SIG-M5 treated with dmso at 0.1 percent for 504 hours (cell line): ENCODE data around the gene PAXX.

Source experiments
- DNase-seq: peaks from one replicate; lab custom pipeline; 2025; ENCODE audit not compliant: unreplicated experiment; lab: John Stamatoyannopoulos, UW

PAXX gene

DNA sequence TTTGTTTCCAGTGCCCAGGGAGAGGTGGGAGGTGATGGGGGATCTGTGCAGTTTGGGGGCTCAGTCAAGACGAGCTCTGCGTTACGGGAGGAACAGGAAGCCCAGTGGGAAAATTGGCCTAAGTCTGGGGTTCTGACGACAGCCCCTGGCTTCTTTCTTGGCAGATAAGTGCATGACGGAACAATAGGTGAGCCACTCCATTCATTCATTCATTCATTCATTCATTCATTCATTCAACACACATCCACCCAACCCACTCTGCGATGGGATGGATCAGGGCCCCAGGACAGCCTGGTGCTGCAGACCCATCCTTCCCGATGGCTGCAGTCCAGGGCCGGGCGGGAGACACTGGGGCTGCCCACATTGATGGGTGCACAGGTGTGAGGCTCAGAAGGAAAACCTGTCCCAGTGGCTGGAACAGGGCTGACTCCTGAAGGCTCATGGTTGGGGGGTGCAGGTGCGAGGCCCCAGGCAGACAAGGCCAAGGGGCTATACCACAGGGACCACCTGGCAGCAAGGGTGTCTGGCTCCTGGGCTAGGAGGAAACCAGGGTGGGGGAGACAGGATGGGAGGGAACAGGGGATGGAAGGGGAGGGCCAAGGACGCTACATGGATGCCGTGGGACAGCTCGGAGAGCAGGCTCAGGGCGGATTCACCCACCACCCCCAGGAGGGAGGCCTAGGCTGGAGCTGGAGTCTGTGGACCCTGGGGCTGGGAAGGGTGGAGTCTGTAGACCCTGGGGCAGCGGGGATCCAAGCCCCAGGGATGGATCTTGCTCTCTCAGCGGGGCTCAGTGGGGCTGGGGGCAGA, 11.3 kb upstream of the PAXX start:
- DNase-seq = no peak

DNA sequence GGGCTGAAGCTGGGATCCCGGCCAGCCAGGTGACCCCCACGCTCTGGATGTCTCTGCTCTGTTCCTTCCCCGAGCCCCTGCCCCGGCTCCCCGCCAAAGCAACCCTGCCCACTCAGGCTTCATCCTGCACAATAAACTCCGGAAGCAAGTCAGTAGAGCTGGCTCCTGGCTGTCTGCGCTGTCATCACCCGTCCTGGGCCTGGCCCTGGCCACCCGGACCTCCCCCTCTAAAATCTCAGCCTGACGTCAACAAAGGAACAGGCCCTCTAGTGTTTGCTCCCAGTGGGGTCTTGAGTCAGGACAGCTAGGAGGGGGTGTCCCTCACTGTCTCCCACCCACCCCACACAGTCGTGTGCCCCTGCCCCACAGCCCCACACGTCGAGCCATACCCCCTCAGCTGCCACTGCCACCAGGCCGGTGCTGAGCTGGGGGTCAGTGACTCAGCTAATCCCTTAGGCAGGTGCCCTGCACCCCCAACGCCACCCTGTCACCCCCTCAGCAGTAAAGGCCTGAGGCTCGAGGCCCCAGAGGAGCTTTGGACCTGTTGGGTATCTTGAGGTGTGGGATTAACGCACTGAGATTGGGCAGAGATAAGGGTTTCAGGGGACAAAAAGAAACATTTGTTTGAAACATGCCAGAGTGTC, 10.5 kb upstream of the PAXX start:
- DNase-seq = no peak

DNA sequence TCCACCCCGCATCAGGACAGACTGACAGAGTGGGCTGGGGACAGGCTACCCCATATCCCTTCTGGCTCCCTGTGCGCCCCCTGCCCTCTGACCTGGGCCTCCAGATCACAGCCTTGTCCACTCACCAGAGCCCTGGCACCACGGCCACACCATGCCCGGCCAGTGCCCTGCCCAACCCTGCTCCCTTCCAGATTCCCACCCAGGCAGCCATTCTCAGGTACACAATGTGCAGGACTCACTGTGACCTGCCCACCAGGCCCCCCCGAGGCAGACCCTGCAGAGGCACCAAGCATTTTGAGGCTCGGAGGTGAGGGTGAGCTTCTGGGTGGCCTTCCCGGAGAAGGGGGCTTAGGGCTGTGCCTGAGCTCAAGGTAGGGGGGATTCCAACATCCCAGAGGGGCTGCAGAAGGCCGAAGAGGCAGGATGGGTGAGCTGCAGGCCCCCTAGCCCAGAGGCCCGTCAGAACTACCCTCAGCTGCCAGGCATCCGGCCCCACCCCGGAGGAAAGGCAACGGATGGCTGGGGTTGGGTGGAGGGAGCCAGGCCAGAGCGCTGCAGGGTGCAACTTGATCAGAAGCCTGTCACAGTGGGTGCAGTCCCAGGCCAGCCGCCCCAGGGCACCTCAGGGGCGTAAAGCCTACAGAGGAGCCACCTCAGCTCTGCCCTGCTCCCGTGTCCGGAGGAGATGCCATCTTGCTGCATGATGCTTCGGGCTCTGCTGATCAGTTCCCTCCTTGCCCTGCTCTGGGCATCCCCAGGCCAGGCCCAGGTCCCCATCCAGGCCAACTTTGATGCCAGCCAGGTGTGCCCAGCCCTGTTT, 9.8 kb upstream of the PAXX start, which contains the start of gene LCNL1:
TSS of gene LCNL1 (plus strand) at position 762 of the 820 bp plus-strand sequence. CDS start 594 bp downstream, outside the sequence.
- DNase-seq = no peak

DNA sequence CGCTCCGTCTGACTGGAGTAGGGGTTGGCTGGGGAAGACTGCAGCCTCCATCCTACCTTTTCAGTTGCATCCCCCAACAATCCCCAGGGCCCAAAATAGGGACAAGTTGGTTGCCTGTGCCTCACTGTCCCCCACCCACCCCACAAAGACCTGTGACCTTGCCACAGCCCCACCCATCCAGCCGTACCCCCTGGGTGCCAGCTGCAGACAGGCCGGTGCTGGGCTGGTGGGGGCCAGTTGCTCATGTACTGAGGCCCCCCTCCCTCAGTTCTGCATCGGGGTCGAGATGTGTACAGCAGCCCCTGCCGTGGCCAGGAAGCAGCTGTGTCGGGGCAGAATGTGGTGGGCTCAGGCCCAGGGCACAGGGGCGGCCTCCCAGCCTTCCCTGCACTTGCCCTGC, 9.1 kb upstream of the PAXX start:
- no peak for DNase-seq

DNA sequence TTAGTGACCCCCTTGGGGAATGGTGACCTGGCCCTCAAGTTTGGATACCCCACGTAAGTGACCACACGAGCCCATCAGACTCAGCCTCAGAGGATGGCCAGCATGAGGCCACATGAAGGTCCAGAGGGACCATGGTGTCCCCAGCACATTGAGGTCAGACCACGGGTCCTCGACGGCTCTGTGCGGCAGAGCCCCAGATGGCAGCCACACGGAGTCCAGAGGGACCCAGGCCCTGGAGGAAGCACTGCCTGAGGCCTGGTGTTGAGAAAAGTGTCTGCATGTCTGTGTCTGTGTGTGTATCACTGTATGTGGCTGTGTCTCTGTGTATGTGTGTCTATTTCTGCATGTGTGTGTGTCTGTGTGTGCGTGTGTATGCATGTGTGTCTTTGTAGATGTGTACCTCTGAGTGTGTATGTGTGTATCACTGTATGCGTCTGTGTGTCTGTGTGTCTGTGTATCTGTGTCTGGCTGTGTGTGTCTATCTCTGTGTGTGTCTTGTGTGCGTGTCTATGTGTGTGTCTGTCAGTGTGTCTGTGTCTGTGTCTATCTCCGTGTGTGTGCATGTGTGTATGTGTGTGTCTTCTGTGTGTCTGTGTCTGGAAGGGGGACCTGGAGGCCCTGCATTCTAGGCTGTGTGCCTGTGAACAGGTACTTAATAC, 8.4 kb upstream of the PAXX start:
- DNase-seq = no peak

DNA sequence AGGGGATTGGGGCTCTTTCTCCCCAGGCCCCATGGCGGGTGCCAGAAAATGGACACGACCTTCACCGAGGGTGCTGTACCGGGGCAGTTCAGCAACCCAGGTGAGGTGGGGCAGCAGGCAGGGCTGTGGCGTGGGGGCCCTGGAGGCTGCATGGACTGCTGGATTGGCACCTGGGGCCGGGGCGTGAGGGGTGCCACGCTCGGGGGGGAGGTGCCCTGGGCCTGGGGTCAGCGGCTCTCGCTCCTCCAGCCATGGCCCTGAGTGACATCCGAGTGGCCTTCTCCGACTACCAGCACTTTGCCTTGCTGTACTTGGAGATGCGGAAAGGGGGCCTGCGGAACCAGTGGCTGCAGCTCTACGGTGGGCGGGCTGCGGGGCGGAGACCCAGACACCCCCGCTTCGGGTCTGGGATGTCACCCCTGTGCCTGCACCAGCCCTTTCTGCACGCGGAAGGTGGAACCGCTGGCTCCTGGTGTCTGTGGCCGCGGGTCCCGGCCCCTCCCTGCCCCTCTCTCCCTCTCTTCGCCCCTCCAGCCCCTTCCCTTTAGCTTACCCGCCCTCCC, 7.7 kb upstream of the PAXX start:
- no peak for DNase-seq

DNA sequence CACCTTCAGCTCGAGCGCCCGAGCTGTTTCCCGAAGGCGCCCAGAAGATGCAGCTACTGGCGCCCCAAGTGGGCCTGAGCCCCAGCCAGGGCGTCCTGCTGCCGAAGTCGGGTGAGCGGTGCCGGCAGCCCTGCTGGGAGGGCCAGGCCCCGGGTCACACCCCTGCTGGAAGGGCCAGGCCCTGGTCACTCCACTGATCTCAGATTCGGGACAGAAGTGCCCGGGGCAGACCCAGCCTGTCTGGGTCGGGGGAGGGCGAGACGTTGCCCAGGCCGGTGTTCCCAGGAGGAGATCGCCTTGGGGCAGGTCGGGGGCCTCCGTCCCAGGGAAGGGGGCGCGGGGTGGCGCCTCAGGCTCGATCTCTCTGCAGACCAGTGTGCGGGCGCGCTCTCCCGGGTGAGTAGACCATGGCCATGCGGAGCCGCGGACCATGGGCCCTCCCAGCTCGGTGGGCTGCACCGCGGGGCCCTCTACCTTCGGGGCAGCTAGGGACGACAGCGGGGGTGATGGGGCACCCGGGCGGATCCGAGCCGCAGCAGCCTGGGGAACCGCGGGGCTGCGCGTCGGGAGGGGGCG, 7.1 kb upstream of the PAXX start:
- no peak for DNase-seq

DNA sequence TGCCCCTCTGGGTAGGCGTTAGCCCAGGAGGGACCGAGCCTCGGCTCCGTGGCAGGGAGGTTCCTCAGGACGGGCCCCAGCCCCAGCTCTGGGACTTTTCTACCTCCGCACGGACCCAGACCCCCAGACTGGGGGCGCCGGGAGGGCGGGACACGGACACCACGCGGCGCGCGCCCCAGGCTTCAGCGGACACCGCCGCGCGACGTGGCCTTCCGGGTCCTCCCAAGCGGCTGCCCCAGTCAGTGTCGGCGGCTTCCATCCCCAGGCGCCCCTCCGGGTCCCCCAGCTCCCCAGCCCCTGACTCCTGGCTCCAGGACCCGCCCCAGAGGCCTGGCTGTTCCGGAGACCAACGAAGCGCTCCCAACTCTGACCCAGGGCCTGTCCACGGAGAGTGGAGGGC, 6.4 kb upstream of the PAXX start:
- DNase-seq = no peak

DNA sequence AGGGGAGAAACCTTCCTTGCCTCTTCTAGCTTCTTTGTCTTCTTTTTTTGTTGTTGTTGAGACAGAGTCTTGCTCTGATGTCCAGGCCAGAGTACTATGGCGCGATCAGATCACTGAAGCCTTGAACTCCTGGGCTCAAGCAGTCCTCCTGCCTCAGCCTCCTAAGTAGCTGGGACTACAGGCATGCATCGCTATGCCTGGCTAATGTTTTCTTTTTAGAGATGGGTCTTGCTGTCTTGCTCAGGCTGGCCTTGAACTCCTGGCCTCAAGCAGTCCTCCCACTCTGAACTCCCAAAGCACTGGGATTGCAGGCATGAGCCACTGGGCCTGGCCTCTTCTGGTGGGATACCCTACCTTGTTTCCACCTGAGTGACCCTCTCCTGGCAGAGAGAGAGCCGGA, 3.4 kb upstream of the PAXX start:
- no peak for DNase-seq

DNA sequence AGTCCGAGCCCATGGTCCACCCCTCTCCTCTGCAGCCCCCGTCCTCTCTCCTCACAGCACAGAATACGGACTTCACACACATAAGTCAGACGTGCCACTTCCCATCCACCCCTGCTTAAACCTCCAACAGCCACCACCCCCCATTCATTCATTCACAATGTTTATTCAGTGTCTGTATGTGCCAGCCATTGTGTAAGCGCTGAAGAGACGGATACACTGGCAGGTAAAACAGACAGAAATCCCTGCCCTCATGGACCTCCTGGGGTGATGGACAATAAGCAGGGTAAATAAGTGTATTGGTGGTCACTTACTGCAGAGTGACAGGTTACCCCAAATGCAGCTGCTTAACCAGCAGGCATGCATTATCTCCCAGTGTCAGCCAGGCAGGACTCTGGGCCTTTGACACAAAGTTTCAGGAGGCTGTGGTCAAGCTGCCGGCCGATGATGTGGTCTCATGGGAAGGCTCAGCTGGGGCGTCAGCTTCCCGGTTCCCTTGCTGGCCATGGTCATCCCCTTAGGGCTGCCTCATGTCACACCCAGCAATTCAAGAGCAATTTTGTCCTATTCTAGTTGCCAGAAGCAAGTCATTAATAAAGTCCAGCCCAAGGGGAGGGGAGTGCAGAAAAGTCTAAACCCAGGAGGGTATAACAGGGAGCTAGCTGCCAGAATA, 1.8 kb upstream of the PAXX start:
- no peak for DNase-seq

DNA sequence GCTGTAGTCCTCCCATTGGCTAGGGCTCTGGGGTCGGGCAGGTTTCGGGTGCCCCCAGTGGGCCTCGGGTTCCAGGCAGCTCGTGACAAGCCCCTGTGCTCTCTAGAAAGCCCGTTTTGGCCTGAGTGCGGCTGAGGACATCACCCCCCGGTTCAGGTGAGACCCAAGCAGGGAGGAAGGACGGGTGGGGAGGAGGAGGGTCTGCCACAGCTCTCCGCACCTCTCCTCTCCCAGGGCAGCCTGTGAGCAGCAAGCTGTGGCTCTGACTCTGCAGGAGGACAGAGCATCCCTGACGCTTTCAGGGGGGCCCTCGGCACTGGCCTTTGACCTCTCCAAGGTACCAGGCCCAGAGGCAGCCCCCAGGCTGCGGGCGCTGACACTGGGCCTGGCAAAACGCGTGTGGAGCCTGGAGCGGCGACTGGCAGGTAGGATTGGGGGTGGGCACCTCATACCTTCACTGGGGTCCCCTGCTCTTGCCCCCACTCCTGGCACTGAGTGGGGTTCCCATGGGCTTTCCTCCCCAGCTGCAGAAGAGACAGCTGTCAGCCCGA, 672 bp downstream of the PAXX start:
- DNase-seq = no peak

DNA sequence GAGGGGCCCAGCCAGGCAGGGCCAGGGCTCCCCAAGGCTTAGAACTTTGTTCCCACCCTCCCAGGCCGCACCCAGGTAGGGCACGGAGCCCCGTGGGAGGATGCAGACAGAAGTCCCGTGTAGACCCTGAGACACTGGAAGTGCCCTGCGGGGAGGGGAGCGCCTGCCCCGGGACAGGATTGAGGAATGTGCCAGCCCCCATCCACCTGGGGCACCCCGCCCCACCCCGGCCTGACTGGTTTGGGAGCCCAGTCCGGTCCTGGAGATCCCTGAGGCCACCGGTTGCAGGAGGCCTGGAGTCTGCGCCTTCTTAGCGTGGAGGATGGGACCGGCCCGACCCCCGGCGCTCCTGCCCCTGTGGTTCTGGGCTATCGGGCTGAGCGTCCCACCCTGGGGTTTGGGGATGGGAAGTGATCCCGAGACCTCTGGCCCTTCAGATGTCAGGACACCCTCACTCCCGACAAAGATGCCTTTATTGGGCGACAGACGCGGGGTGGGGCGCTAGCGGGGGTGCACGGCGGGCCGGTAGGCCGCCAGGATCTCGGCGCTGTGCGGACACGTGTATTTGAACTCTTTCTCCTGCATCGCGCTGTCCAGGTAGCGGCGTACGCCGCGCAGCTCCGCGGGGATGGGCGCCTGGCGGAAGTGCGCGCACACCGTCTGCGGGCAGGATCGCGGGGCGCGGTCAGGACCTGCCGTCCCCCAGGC, 2.1 kb downstream of the PAXX start:
- DNase-seq = no peak

DNA sequence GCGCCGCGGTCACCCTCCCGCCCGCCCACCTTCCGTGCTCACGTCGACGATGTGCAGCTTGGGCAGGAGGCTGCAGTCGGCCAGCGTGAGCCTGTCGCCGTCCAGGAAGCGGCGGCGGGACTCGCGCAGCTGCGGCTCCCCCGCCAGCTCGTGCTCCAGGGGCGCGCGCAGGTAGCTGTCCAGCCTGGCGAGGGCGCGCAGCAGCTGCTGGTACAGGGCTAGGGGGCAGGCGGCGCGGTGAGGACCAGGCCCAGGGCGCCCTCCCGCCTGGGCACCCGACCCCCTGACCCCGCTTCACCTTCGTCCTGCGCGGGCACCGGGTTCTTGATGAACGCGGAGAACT, 2.6 kb downstream of the PAXX start:
- no peak for DNase-seq

DNA sequence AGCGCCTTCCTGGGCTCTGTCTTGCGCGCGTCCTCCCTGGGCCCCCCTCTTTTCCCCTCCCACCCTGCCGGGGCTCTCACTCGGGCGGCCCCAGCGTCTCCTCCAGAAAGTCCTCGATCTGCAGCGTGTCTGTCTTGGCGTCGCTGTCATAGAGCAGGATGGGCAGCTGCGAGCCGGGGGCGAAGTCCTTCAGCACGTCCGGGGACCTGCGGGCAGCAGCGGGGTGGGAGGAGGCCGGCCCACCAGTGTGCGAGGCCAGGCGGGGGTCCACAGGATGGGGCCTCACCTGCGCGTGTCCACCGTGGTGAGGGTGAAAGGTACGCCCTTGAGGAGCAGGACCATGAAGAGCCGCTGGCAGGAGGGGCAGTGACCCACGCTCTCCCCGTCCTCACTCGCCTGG, 3.1 kb downstream of the PAXX start:
- no peak for DNase-seq

DNA sequence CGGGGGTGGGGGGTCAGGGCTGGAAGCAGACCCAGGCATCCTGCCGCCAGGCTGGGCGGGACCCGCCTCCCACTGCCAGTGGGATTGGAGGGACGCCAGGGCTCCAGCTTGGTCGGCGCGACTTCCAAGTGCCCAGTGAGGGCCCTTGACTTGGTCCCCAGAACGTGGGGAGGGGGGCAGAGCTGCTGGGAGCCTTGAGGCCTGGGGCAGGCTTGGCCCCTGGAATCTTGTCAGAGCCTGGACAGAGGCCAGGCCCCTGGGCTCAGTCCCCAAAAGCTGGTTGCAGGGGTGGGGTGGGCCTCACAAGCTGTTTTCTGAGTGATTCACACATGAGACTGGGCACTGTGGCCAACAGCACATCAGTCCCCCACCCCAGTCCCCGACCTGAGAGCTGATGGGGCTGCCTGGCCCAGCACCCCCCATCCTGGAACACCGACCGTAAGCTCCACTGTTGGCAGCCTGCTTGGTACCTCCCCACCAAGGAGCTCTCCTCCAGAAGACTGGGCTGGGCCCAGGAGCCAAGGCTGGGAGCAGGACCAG, 3.6 kb downstream of the PAXX start:
- no peak for DNase-seq

DNA sequence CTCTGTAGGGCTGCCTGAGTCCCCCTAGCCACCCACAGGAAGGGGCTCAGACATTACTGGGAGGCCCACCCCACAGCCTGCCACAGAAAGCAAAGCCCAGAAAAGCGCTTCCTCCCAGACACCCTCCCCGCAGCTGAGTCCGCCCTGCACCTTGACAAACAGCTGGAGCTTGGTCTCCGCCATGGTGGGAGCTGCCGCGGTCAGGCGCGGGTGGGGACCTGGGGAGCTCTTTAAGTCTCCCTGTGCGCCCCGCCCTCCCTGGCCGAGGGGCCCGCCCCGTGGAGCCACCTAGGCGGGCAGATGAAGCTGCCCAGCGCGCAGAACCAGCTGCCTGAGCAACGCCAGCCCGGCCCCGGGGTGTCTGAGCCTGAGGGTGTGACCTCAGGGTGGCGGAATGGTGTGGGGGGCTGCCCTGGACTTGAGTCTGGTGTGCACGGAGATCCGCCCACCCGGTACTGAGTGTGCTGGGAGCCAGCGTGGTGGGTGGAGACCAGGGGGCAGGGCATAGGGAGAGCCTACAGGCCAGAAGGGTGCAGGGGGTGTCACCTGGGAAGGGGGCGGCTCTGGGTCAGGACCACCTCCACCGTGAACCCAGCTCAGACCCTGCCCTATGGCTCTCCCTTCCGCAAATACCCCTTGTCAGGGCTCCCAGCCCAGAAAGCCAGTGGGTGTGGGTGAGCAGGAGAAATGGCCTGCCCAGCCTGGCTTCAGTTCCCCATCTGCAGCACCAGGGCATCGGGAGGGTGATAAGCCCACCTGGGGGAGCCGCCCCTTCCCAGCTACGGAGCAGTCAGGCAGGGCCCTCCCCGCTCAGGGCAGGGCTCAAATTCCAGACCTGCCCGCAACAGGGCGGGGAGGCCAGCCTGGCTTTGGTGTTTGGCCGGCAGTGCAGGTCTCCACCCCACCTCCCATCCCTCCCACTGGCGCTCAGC, 4.4 kb downstream of the PAXX start, which contains the start of gene CLIC3:
TSS of gene CLIC3 (minus strand) at position 208 of the 932 bp plus-strand sequence. CDS start at position 183, 25 bp downstream.
- DNase-seq = peak; percentile 40

DNA sequence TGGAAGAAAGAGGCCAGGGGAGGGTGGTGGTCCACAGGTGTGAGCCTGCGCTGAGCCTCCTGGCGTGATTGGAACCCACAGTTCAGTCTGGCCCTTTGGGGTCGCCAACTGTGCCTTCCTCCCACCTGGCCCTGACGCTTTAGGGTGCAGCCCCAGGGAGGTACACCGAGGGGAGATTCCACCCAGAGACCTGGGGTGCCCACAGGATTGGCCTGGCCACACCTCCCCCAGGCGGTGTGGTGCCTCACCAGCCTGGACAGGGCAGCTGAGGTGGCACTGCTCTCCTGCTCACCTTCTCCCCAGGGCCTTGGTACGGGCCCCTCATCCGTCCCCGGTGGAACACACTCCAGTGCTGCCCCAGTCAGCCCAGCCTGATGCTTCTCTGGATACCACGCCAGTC, 5.1 kb downstream of the PAXX start:
- no peak for DNase-seq

DNA sequence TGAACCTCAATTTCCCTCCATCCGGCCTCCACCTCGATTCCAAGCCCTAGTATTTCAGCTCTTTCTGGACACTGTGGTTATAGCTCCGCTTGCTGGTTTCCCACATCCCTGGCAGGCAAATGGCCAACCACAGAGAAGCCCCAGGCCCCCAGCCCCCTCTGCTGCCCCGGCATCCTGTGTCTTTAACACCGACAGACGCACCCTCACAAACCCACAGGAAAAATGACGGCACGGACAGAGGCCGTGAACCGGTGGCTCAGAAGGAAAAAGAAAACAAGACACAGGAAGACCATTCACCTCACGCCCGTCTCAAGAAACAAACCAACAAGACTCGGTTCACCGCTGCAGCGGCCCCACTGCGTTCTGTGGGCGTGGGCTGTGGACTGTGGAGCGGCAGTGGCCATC, 5.6 kb downstream of the PAXX start:
- no peak for DNase-seq
